HEK293 (cell line): ENCODE measurements around the gene PIGX.
"Not testable (repeated sequence)": the region's sequence is repeated elsewhere in the genome, so short reads cannot be mapped to it uniquely, and the experiment has no call there.

ENCODE experiments used
- CTCF ChIA-PET: fragments of 350-600 bp; formaldehyde crosslinking; extraction: SDS; loops from one replicate; lab custom pipeline; 2021; ENCODE audit warnings: antibody characterized with exemption; lab: Yijun Ruan, JAX
- POLR2A ChIA-PET: fragments of 300-600 bp; formaldehyde crosslinking; extraction: SDS; loops from one replicate; lab custom pipeline; 2020; ENCODE audit warnings: antibody characterized with exemption, inconsistent platforms; lab: Yijun Ruan, JAX
- H3K27ac ChIP-seq: fragments of 200-500 bp; sonication (Bioruptor generic); 2 replicates; pipeline ENCODE4 v1.5.1; 2014; ENCODE audit warnings: low read depth, low read length, control low read depth, inconsistent platforms; ENCODE audit errors: extremely low read depth
- H3K36me3 ChIP-seq, 2 experiments: fragments of 200-500 bp in 1 of 2; sonication (Bioruptor generic) in 1 of 2; 1 replicate in 1 of 2; 2 replicates in 1 of 2; pipeline ENCODE4 v1.5.1; 2014 to 2017; ENCODE audit warnings: inconsistent platforms in 2 of 2, low read length in 2 of 2; ENCODE audit not compliant: control insufficient read depth in 2 of 2, insufficient read depth in 1 of 2
- H3K4me1 ChIP-seq: fragments of 200-500 bp; sonication (Bioruptor generic); 2 replicates; pipeline ENCODE4 v1.5.1; 2014; ENCODE audit warnings: mild to moderate bottlenecking, low read length, inconsistent platforms; ENCODE audit not compliant: control insufficient read depth, insufficient read depth
- H3K4me3 ChIP-seq: 2 replicates; pipeline ENCODE4 v1.5.1; 2011; ENCODE audit warnings: low read depth, mild to moderate bottlenecking, control low read depth, low read length, moderate library complexity
- H3K9me3 ChIP-seq: fragments of 200-500 bp; sonication (Bioruptor generic); 2 replicates; pipeline ENCODE4 v1.5.1; 2014; ENCODE audit warnings: low read depth, low read length, inconsistent platforms; ENCODE audit not compliant: control insufficient read depth, insufficient read depth
- BCL11B ChIP-seq: fragments of 450-650 bp; formaldehyde crosslinking; IDR thresholded peaks from 2 replicates; pipeline ENCODE4 v1.5.1; 2016; ENCODE audit warnings: low read depth, missing biosample characterization, missing genetic modification characterization
- GLIS2 ChIP-seq: fragments of 450-650 bp; formaldehyde crosslinking; IDR thresholded peaks from 2 replicates; pipeline ENCODE4 v1.5.1; 2016; ENCODE audit warnings: missing biosample characterization, missing genetic modification characterization
- PRDM1 ChIP-seq: fragments of 450-650 bp; formaldehyde crosslinking; IDR thresholded peaks from 2 replicates; pipeline ENCODE4; 2016; ENCODE audit warnings: missing biosample characterization, missing genetic modification characterization
- PRDM6 ChIP-seq: fragments of 450-650 bp; formaldehyde crosslinking; IDR thresholded peaks from 2 replicates; pipeline ENCODE4 v1.5.1; 2017; ENCODE audit warnings: missing biosample characterization, missing genetic modification characterization
- SCRT1 ChIP-seq: fragments of 450-650 bp; formaldehyde crosslinking; IDR thresholded peaks from 2 replicates; pipeline ENCODE4 v1.5.1; 2016; ENCODE audit warnings: missing biosample characterization, missing genetic modification characterization, borderline replicate concordance
- TSHZ1 ChIP-seq: fragments of 450-650 bp; formaldehyde crosslinking; IDR thresholded peaks from 2 replicates; pipeline ENCODE4 v1.5.1; 2016; ENCODE audit warnings: missing biosample characterization, missing genetic modification characterization, borderline replicate concordance
- WT1 ChIP-seq: fragments of 450-650 bp; formaldehyde crosslinking; IDR thresholded peaks from 2 replicates; pipeline ENCODE4 v1.5.1; 2016; ENCODE audit warnings: missing biosample characterization, missing genetic modification characterization
- ZNF146 ChIP-seq: fragments of 450-650 bp; formaldehyde crosslinking; IDR thresholded peaks from 2 replicates; pipeline ENCODE4 v1.5.1; 2016; ENCODE audit warnings: missing biosample characterization, missing genetic modification characterization
- ZNF211 ChIP-seq: fragments of 450-650 bp; formaldehyde crosslinking; IDR thresholded peaks from 2 replicates; pipeline ENCODE4 v1.5.1; 2016; ENCODE audit warnings: low read depth, missing biosample characterization, missing genetic modification characterization
- ZNF221 ChIP-seq: fragments of 450-650 bp; formaldehyde crosslinking; IDR thresholded peaks from 2 replicates; pipeline ENCODE4 v1.5.1; 2017; ENCODE audit warnings: missing biosample characterization, missing genetic modification characterization, borderline replicate concordance
- ZNF23 ChIP-seq: fragments of 450-650 bp; formaldehyde crosslinking; IDR thresholded peaks from 2 replicates; pipeline ENCODE4 v1.5.1; 2016; ENCODE audit warnings: missing biosample characterization, missing genetic modification characterization, borderline replicate concordance
- ZNF449 ChIP-seq: fragments of 450-650 bp; formaldehyde crosslinking; IDR thresholded peaks from 2 replicates; pipeline ENCODE4 v1.5.1; 2017; ENCODE audit warnings: missing biosample characterization, mild to moderate bottlenecking, missing genetic modification characterization, moderate library complexity
- ZNF549 ChIP-seq: fragments of 450-650 bp; IDR thresholded peaks from 2 replicates; pipeline ENCODE4 v1.5.1; 2018; ENCODE audit warnings: missing biosample characterization, missing genetic modification characterization, mild to moderate bottlenecking, inconsistent platforms, moderate library complexity
- ZNF701 ChIP-seq: fragments of 450-650 bp; formaldehyde crosslinking; IDR thresholded peaks from 2 replicates; pipeline ENCODE4 v1.5.1; 2016; ENCODE audit warnings: missing biosample characterization, missing genetic modification characterization
- ZNF76 ChIP-seq: fragments of 450-650 bp; formaldehyde crosslinking; IDR thresholded peaks from 2 replicates; pipeline ENCODE4; 2016; ENCODE audit warnings: low read depth, missing biosample characterization, missing genetic modification characterization, borderline replicate concordance
- ZSCAN18 ChIP-seq: fragments of 450-650 bp; formaldehyde crosslinking; IDR thresholded peaks from 2 replicates; pipeline ENCODE4 v1.5.1; 2016; ENCODE audit warnings: missing biosample characterization, missing genetic modification characterization

PIGX gene

GRCh38 chr3:196741249-196741889 is 29.2 kb downstream of the PIGX start:
- CTCF ChIA-PET = no interaction called here
- Histone ChIP-seq H3K4me1 (no peaks in the 10 kb centered on the region; the same call in 1 of the 2 replicates), H3K4me3 (peak overlapping the region; percentile 74), H3K27ac (no peak overlapping the region), H3K9me3 (no peaks in the 10 kb centered on the region)
- POLR2A ChIA-PET = interaction anchor here (2.1 to 2.3 kb wide), 2 partner anchors 28 to 172 kb away, joined by 5 to 21 read pairs; partner anchors contain the start of genes CEP19, FBXO45, PIGX and WDR53
- peak; percentile 54; the same call in 1 of the 2 replicates for TF ChIP-seq PRDM1 (tag by site-specific recombination)
- TF ChIP-seq PRDM6 (tag by site-specific recombination) = peak; percentile 39; the same call in 1 of the 2 replicates
- no peak for TF ChIP-seq WT1 (tag by site-specific recombination)
- TF ChIP-seq ZNF449 (tag by site-specific recombination) = no peak
- TF ChIP-seq ZNF76 (tag by site-specific recombination) = no peak
- TF ChIP-seq, all 188 proteins: peak for 2
- H3K36me3 ChIP-seq = no peaks in the 10 kb centered on the region; a peak in 1 of 3 replicates

- H3K27ac ChIP-seq, POLR2A ChIA-PET, H3K4me1 ChIP-seq, H3K9me3 ChIP-seq, H3K36me3 ChIP-seq, H3K4me3 ChIP-seq: not testable (repeated sequence)
- CTCF ChIA-PET = interaction anchor here (0.5 kb wide), 1 partner anchor 443 kb away, joined by 3 read pairs; no protein-coding TSS in a partner anchor
Observed at GRCh38 chr3:196743569-196743968, 31.4 kb downstream of the PIGX start.

- H3K36me3 ChIP-seq = peaks cover 0 to 26% of the 10 kb centered on the region in 2 experiments; a peak in 2 of 3 replicates
- H3K27ac ChIP-seq = no peak overlapping the region
- POLR2A ChIA-PET = no interaction called here
- no peak overlapping the region for H3K4me3 ChIP-seq
- H3K4me1 ChIP-seq = no peaks in the 10 kb centered on the region
- peak; percentile 66; the same call in 1 of the 2 replicates for TF ChIP-seq ZNF146
- no peak for TF ChIP-seq SCRT1
- CTCF ChIA-PET = no interaction called here
- H3K9me3 ChIP-seq = no peaks in the 10 kb centered on the region
Observed at GRCh38 chr3:196749125-196749524, 36.9 kb downstream of the PIGX start.

GRCh38 chr3:196753201-196753600 is 41.0 kb downstream of the PIGX start:
- POLR2A ChIA-PET = no interaction called here
- CTCF ChIA-PET = interaction anchor here (0.6 kb wide), 1 partner anchor 84 kb away, joined by 4 read pairs; no protein-coding TSS in a partner anchor
- Histone ChIP-seq H3K27ac (no peak overlapping the region), H3K4me3 (no peak overlapping the region), H3K4me1 (no peaks in the 10 kb centered on the region), H3K9me3 (no peaks in the 10 kb centered on the region), H3K36me3 (peaks cover 0 to 24% of the 10 kb centered on the region in 2 experiments; a peak in 1 of 3 replicates)
- no peak for TF ChIP-seq ZNF221 (tag by site-specific recombination)
- TF ChIP-seq ZNF549 (tag by site-specific recombination) = no peak
- TF ChIP-seq ZSCAN18 (tag by site-specific recombination) = no peak
- TF ChIP-seq ZNF211 (tag by site-specific recombination) = no peak
- no peak for TF ChIP-seq ZNF449 (tag by site-specific recombination)
- TF ChIP-seq GLIS2 (tag by site-specific recombination) = no peak
- TF ChIP-seq ZNF23 (tag by site-specific recombination) = no peak
- TF ChIP-seq TSHZ1 (tag by site-specific recombination) = no peak
- no peak for TF ChIP-seq ZNF146
- TF ChIP-seq BCL11B (tag by site-specific recombination) = no peak
- no peak for TF ChIP-seq ZNF701
